HG03097 (cell line): ENCODE results near the gene HDGFL2.

Experiments
- ATAC-seq: cut with Tn5 transposase; IDR thresholded peaks from one replicate; pipeline ENCODE4 v1.9.1; 2021; ENCODE audit not compliant: unreplicated experiment, low FRiP score

Gene HDGFL2

DNA sequence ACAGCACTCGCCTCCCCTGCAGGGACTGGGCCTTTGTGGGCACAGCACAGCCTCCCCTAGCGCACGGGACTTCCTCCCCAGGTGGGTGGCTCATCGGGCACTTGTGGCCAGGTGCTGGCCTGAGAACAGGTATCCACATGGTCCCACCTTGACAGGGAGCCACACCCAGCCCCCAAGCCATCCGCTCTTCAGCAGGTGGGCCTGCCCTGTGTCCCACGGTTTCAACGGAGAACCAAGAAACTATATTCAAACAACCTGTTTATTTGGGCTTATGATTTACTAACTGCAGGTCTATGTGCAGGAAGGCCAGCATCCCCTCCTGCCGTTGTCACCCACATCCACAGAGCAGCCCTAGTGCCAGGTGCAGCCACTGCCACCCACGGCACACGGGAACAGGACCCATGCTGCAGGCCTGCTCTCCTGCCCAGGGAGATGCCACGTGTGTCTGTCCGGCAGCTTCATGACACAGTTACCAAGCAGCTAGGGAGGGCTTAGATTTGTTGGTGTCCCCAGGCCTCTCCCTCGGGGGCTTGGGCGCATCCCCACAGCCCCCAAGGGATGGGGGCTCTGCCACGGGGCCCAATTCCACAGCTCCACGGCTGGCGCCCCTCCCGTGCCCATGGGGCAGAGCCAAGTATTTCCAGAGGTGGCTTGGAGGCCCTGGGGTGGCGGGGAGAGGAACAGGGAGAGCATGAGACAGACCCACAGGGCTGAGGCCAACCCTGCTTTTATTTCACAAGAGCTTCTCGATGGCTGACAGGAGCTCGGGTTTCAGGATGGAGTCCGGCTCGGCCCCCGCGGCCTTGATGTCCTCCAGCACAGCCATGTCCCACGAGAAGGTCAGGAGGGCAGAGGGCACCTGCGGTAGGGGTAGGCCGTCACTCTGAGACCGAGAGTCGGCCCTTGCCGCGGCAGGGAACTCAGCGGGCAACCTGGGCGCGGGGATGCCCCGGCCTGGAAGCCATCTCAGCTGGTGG lies 27.0 kb upstream of the HDGFL2 start:
- no peak for ATAC-seq

- ATAC-seq, result no peak
These were observed 26.0 kb upstream of the HDGFL2 start for GRCh38 chr19:4445963-4446703.

DNA sequence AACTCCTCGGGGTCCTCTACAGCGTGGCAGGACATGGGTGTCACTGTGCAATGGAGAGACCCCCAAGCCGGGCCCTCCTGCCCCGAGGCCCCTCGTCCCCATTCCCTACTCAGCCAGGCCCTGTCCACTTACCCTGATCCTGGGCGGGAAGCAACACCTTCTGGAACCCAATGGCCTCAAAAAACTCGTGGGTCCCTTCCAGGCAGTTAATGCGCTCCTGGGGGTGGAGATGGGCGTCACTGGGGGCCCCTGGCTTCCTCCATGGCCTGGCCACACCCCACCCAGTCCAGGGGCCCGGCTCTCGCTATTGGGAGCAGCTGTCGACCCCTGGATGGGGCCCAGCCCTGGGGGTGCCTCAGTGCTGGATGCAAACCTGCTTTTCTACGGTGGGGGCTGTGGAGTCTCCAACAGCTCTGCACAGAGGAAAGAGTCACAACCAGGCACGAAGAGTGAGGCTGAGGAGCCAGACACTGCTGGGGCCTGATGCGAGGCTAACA lies 25.3 kb upstream of the HDGFL2 start:
- ATAC-seq, result no peak

DNA sequence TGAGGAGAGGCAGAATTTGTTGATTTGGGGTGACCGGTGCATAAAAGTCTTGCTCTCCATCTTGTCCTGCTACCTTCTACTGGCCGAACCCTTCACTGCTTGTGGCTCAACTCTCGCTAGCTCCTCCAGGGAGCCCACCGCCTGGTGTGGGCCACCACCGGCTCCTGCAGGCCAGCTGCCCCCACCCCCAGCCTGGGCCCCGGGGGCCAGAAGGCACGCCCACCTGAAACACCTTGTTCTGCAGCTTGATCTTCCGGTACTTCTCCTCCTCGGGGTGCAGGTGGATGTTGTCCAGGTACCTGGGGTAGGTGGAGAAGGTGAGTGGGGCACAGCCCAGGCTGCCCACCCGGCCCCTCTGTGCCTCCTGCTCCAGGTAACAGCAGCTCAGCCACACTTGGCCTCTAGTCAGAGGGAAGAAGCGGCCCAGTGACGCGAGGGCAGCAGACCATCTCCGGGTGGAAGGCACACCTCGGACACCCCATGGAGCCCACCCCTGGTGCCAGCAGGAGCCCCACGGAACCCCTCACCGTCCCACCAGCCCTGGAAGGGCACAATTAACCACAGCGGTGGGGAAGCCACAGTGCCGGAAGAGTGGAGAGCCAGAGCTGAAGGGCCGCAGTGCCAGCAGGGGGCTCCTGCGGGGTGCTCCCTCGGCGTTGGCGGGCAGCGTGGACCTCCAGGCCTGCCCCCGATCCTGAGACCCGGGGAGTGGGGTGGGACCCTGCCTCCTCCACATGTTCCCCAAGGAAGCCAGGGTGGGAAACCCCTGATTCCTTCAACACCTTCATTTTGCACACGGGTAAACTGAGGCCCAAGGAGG lies 24.6 kb upstream of the HDGFL2 start:
- no peak for ATAC-seq

GRCh38 chr19:4448147-4448985 lies 23.7 kb upstream of the HDGFL2 start:
- no peak for ATAC-seq

- no peak for ATAC-seq
These were observed 23.0 kb upstream of the HDGFL2 start for GRCh38 chr19:4449022-4449638.

DNA sequence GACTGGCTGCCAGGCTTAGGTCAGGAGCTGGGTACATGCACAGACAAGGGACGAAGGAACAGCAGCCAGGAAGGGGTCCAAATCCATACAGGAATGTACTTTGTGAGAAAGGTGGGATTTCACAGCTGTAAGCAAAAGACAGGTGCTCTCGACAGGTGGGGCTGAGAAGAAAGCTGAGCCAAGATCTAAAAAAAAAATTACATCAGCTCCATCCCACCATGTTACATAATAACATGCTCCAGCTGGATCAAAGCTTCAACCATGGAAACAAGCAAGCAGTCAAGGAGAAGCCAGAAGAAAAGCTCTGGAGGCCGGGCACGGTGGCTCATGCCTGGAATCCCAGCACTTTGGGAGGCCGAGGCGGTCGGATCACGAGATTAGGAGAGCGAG lies 22.5 kb upstream of the HDGFL2 start:
- ATAC-seq, result no peak

- ATAC-seq, result no peak
These were observed 19.7 kb upstream of the HDGFL2 start for GRCh38 chr19:4452230-4452990.

GRCh38 chr19:4453232-4454179 lies 18.6 kb upstream of the HDGFL2 start:
- ATAC-seq, result no peak

DNA sequence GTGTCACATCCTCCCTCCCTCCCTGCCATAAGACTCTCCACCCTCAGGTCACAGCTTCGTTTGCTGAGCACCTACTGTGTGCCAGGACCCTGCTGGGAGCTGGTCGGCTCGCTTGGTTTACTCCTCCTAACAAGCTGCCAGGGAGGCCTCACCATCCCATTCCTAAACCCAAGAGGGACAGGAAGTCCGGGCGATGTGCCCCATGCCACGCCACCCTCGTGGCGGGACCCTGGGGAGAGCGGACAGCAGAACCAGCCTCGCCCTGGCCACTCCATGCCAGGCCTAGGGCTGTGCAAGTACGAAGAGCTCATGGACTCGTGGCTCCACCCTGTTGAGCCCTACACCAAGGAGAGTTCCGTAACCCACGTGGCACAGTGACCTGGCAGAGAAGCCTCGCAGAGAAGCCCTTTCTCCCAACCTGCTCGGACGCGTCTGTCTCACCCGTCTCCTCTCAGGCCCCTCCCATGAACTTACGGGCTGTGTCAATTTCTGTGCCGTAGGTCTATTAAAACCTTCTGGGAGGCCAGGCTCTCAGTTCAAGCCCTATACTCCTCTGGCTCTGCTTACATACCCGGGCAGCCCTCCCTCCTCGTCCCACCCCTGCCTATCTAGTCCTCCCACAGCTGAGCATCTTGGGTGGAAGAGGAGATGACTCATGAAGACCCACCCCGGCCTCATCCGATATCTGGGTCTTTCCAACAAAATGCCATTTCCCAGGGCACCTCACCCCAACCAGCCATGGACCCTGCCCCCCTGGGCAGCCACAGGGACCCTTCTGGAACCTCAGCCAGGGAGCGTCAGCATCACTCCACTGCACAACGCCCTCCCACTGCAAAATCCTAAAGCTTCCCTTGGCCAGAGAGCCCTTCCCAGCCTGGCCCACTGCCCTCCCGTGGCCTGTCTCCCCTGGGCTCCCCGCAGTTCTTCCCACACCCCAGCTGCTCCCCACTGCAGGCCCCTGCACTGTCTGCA lies 17.1 kb upstream of the HDGFL2 start:
- ATAC-seq, result no peak

- ATAC-seq, result no peak
These were observed 16.2 kb upstream of the HDGFL2 start for GRCh38 chr19:4455719-4456475.

DNA sequence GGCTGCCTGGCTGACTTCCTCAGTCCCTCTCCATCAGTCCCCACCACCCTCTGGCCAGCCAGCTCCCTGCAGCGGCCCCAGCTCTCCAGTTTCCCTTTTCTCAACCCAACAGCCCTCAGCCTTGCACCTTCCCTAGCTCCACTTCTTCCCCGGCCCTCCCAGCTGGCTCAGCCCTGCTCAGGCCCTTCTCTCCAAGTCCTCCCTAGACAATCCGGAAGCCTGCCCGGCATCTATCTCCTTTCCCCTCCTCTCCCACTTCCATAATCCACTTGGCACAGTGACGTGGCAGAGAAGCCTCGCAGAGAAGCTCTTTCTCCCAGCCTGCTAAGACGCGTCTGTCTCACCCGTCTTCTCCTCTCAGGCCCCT lies 15.6 kb upstream of the HDGFL2 start:
- no peak for ATAC-seq

GRCh38 chr19:4456843-4457653 lies 15.0 kb upstream of the HDGFL2 start:
- ATAC-seq, result no peak

DNA sequence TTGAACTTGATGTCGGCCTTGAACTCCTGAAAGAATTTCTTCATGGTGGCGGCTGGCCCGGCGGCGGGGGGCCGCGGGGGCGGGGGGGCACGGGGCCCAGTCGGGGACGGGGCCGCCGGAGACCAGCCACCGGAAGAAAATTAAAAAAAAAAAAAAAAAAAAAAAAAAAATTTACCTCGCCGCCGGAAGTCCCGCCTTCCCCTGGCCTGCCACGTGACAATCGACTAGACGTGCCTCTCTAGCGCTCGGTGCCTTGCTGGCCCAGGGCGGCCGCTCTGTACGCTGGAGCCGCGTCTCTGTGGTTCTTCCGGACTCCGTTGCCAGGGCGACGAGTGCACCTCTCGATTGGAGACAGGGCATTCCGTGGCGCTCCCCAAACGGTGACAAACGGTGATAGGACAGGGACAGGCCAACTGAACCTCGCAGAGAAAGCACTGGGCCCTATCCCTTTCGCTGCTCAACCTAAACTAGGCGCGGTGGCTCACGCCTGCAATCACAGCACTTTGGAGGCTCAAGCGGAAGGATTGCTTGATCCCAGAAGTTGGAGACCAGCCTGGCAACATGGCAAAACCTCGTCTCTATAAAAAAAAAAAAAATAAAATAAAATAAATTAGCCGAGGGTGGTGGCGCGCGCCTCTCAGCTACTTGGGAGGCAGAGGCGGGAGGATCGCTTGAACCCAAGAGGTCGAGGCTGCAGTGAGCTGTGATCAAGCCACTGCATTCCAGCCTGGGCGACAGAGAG lies 14.3 kb upstream of the HDGFL2 start, which contains the start of gene UBXN6:
Gene UBXN6 (minus strand): TSS at position 141 of the 742 bp plus-strand sequence. CDS start 97 bp downstream, at position 44.
- ATAC-seq, result peak; percentile 89
